ENCODE results near the gene CAPN15. TPM values are rescaled to one million over a fixed set of nuclear protein-coding genes. Genes with fewer than 3 reads are reported as not detected.
A peak's percentile ranks its signal among the peaks of the same experiment; 100 is the strongest.
"Not testable (repeated sequence)": the region's sequence is repeated elsewhere in the genome, so short reads cannot be mapped to it uniquely, and the experiment has no call there.

CAPN15 gene
- total RNA-seq, 2 donors from 2014 or later = 61.1 to 117 TPM

DNA sequence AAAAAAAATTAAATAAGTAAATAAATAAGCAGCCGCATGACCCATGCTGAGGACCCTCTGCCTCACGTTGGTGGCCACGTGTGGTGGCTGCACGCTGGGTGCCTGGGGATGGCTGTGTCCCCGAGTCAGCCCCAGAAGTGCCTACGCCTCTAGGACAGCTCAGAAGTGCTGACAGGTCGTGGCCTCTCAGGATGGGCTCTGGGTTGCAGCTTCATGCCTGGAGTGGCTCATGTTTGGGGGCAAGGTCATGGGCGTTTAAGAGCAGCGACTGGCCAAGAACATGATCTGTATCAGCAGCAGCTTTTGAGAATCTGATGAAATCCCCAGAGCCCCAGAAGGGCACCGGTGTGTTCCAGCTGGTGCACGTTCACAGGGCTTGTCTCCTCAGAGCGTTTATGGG is 26.8 kb upstream of the CAPN15 start:
- H3K36me3 Mint-ChIP-seq (ENCODE audit: low read depth) = no peaks in the 10 kb centered on the region
- ATAC-seq (replicated peaks) = no peak
- H3K4me3 Mint-ChIP-seq = no peak overlapping the region
- no peak overlapping the region for H3K27ac Mint-ChIP-seq
- H3K27me3 Mint-ChIP-seq = no peaks in the 10 kb centered on the region
- H3K9me3 Mint-ChIP-seq = no peaks in the 10 kb centered on the region
- no peaks in the 10 kb centered on the region for H3K4me1 Mint-ChIP-seq

GRCh38 chr16:502179-502943 is 25.2 kb upstream of the CAPN15 start:
- no peak for ATAC-seq (replicated peaks)
- Mint-ChIP-seq H3K27ac (no peak overlapping the region), H3K9me3 (no peaks in the 10 kb centered on the region), H3K27me3 (no peaks in the 10 kb centered on the region), H3K4me1 (no peaks in the 10 kb centered on the region), H3K4me3 (no peak overlapping the region), H3K36me3 (ENCODE audit: low read depth) (no peaks in the 10 kb centered on the region)

DNA sequence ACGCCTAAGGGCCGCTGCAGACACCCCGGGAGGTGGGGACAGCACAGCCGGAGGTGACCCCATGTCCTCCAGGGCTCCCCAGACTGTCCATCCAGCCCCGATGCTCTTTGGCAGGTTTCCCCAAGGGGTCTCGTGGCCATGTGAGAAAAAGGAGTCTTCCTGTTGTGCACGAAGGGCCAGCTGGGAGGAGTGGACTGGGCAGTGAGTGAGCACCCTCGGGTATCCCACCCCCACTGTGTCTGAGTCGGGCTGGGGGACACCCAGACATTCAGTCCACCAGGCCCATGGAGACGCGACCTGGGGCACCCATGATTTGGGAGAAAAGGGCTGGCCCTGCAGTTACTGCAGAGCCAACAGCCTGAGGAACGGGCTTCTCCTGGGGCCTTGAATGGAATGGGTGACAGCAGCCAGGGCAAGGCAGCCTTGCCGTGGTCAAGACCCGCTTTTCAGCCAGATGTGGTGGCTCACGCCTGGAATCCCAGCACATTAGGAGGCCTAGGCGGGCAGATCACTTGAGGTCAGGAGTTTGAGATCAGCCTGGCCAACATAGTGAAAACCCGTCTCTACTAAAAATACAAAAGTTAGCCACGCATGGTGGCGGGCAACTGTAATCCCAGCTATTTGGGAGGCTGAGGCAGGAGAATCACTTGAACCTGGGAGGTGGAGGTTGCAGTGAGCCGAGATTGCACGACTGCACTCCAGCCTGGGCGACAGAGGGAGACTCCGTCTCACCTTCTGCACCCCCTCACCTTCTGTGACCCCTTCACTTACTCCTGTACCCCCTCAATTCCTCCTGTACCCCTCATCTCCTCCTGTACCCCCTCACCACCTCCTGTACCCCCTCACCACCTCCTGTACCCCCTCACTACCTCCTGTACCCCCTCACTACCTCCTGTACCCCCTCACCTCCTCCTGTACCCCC is 24.1 kb upstream of the CAPN15 start:
- H3K27me3 Mint-ChIP-seq = no peaks in the 10 kb centered on the region
- H3K9me3 Mint-ChIP-seq = no peaks in the 10 kb centered on the region
- H3K4me1 Mint-ChIP-seq = no peaks in the 10 kb centered on the region
- no peak overlapping the region for H3K27ac Mint-ChIP-seq
- H3K36me3 Mint-ChIP-seq (ENCODE audit: low read depth) = no peaks in the 10 kb centered on the region
- ATAC-seq (replicated peaks) = no peak
- H3K4me3 Mint-ChIP-seq = no peak overlapping the region

DNA sequence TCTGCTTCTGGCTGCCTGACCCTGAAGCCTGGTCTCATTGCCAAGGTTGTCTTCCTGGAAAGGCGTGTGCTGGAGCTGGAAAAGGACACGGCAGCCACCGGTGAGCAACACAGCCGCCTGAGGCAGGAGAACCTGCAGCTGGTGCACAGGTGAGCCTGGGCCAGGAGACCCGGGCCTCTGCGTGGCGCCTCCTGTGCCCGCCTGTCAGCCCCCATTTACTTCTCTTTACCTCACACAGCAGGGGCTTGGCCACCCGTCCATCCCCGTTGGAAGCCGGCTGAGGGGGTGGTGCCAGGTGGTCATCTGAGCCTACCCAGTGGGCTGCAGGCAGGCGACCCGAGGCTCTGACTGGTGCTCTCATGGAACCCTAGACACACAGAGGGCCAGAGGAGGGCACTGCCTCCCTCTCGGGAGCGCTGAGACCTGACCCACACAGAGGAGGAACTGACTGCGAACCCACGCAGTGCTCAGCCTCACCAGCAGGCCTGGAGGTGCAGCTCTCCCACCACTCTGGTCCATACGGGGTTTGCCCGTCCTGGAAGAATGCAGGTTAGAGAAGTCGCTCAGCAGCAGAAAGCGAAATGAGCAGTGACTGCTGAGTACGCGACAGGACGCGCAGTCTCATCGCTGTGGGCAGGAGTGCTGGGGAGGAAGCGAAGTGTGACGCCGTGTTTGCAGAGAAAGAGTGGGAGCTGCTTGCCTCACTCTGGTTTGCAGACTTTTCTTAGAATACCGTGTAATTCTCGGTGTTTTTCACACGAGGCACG is 21.9 kb upstream of the CAPN15 start:
- ATAC-seq (replicated peaks) = no peak
- Mint-ChIP-seq H3K4me3 (no peak overlapping the region), H3K27ac (no peak overlapping the region), H3K27me3 (no peaks in the 10 kb centered on the region), H3K4me1 (no peaks in the 10 kb centered on the region), H3K36me3 (ENCODE audit: low read depth) (no peaks in the 10 kb centered on the region), H3K9me3 (no peaks in the 10 kb centered on the region)

- no peaks in the 10 kb centered on the region for H3K36me3 Mint-ChIP-seq (ENCODE audit: low read depth)
- H3K9me3 Mint-ChIP-seq = no peaks in the 10 kb centered on the region
- no peak for ATAC-seq (replicated peaks)
- no peak overlapping the region for H3K4me3 Mint-ChIP-seq
- no peak overlapping the region for H3K27ac Mint-ChIP-seq
- H3K27me3 Mint-ChIP-seq = no peaks in the 10 kb centered on the region
- H3K4me1 Mint-ChIP-seq = no peaks in the 10 kb centered on the region
Measured at GRCh38 chr16:506246-506546, 21.3 kb upstream of the CAPN15 start.

DNA sequence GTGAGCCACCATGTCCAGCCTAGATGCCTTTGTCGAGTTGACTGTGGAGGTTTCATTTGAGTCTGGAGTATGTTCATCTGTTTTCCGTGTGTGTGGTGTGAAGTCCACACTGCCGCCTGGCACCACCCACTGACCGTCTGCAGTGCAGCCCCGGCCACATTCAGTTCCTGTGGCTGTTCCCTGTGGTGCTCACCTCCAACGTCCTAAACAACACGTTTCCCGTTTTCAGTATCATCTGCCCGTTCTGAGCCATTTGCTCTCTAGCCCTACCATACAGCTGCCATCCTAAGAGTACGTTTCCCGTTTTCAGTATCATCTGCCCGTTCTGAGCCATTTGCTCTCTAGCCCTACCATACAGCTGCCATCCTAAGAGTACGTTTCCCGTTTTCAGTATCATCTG is 20.0 kb upstream of the CAPN15 start:
- H3K4me1 Mint-ChIP-seq; H3K9me3 Mint-ChIP-seq; H3K27me3 Mint-ChIP-seq; H3K27ac Mint-ChIP-seq; ATAC-seq (replicated peaks); H3K36me3 Mint-ChIP-seq (ENCODE audit: low read depth); H3K4me3 Mint-ChIP-seq: not testable (repeated sequence)

DNA sequence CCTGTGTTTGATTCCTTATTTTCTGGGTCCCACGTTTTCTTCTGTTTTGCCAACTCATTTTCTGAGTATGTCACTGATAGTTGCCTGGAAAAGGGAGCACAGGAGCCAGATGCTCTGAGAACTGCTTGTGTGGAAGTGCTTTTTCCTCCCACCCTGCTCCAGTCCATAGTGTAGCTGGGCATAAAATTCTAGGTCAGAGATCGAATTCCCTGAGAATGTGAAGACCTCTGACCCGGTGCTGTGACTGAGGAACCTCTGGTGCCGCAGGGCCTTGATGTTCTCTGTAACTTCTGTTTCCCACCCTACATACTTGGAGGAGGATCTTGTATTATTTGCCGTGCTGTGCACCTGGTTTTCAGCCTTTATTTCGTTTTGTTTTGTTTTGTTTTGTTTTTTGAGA is 19.5 kb upstream of the CAPN15 start:
- no peak for ATAC-seq (replicated peaks)
- no peaks in the 10 kb centered on the region for H3K4me1 Mint-ChIP-seq
- H3K27ac Mint-ChIP-seq = no peak overlapping the region

DNA sequence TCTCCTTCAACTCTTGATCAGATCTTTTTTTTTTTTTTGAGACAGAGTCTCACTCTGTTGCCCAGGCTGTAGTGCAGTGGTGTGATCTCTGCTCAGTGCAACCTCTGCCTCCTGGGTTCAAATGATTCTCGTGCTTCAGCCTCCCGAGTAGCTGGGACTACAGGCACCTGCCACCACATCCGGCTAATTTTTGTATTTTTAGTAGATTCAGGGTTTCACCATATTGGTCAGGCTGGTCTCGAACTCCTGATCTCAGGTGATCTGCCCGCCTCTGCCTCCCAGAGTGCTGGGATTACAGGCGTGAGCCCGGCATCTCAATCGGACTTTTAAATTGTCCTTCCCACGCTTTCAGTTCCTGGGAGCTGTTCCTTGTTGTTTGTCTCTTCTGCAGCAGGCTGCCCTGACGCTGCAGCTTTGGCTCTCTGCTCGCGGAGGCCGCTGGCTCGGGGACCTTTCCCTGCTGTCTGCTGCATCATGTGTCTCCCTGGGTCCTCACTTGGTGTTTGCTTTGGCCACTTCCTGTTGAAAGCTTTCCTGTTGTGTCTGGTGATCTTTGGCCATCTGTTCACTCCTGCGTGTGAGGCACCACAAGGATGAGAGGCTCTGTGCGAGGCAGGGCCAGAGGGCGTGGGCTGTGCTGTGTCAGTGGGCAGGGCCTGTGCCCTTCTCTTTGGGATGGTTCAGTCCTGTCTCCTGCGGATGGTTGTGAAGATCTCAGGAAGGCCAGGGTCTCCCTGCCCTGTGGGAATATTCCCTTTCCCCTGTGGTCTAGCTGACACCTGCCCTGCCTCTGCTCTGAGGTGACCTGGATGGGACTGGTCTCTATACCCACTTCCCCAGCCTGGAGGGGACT is 18.4 kb upstream of the CAPN15 start:
- H3K27ac Mint-ChIP-seq = no peak overlapping the region
- no peaks in the 10 kb centered on the region for H3K27me3 Mint-ChIP-seq
- H3K4me1 Mint-ChIP-seq = no peaks in the 10 kb centered on the region
- H3K36me3 Mint-ChIP-seq (ENCODE audit: low read depth) = no peaks in the 10 kb centered on the region
- no peak for ATAC-seq (replicated peaks)
- no peak overlapping the region for H3K4me3 Mint-ChIP-seq
- H3K9me3 Mint-ChIP-seq = no peaks in the 10 kb centered on the region

More for the DNA sequence above, 19.5 kb upstream of the CAPN15 start:
- Mint-ChIP-seq H3K4me3 (no peak overlapping the region), H3K27me3 (no peaks in the 10 kb centered on the region), H3K36me3 (ENCODE audit: low read depth) (no peaks in the 10 kb centered on the region), H3K9me3 (no peaks in the 10 kb centered on the region)

DNA sequence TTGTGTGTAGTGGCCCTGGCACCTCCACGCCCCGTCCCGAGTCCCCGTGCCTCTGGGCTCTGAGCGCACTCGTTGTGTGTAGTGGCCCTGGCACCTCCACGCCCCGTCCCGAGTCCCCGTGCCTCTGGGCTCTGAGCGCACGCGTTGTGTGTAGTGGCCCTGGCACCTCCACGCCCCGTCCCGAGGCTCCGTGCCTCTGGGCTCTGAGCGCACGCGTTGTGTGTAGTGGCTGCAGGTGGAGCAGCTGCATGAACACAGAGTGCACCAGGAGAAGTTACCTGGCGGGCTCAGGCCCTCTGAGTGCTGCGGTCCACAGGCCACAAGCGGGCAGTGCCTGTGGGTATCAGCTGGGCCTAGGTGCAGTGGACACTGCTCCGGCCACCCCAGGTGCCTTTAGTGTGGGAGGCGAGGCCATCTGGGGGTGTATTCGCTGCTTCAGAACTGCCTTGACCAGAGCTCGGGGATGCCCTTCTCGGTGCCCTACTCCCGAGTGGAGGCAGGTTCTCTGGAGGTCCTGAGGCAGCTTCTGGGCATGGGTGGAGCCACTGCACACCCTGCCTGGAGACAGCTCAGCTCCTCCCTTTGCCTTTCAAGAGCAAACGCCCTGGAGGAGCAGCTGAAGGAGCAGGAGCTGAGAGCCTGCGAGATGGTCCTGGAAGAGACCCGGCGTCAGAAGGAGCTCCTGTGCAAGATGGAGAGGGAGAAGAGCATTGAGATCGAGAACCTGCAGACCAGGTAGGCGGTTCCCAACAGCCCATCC is 17.3 kb upstream of the CAPN15 start:
- no peaks in the 10 kb centered on the region for H3K27me3 Mint-ChIP-seq
- H3K4me1 Mint-ChIP-seq = no peaks in the 10 kb centered on the region
- no peaks in the 10 kb centered on the region for H3K9me3 Mint-ChIP-seq
- H3K4me3 Mint-ChIP-seq = no peak overlapping the region
- H3K27ac Mint-ChIP-seq = no peak overlapping the region
- H3K36me3 Mint-ChIP-seq (ENCODE audit: low read depth) = no peaks in the 10 kb centered on the region
- ATAC-seq (replicated peaks) = no peak

DNA sequence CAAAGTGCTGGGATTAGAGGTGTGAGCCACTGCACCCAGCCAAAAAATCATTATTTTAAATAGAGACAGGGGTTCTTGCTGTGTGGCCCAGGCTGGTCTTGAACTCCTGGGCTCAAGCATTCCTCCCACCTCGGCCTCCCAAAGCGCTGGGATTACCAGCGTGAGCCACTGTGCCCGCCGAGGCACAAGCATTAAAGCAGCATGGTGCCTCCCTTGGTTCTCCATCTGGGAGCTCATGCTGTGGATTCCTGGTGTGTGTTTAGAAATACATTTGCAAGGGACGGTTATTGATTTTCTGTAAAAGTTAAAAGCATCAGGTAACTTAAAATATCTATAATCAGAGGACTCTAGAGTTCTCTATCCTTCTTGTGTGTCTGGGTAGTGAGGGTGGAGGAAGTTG is 14.7 kb upstream of the CAPN15 start:
- H3K36me3 Mint-ChIP-seq (ENCODE audit: low read depth) = no peaks in the 10 kb centered on the region
- H3K4me1 Mint-ChIP-seq = no peaks in the 10 kb centered on the region
- H3K27me3 Mint-ChIP-seq = no peaks in the 10 kb centered on the region
- H3K27ac Mint-ChIP-seq = peak overlapping the region; percentile 12
- no peak for ATAC-seq (replicated peaks)
- no peak overlapping the region for H3K4me3 Mint-ChIP-seq
- no peaks in the 10 kb centered on the region for H3K9me3 Mint-ChIP-seq

DNA sequence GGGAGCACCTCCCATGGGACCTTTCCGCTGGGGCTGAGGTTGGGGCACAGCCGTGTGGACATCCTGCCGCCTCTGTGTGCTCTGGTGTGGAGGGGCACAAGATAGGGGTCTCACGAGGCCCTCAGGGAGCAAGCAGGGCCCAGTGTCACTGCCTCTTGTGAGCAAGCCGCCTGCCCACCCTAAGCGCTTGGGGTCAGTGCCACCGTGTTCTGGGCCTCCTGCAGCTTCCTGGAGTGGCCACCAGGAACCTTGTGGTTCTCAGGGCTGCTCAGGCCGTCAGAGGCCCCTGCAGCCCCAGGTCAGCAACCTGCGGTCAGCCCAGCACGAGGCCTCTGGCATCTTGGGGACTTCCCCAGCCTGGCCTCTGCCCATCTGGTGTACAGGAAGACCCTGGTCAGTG is 13.6 kb upstream of the CAPN15 start:
- no peak overlapping the region for H3K27ac Mint-ChIP-seq
- no peaks in the 10 kb centered on the region for H3K4me1 Mint-ChIP-seq
- no peak for ATAC-seq (replicated peaks)
- no peaks in the 10 kb centered on the region for H3K27me3 Mint-ChIP-seq
- H3K36me3 Mint-ChIP-seq (ENCODE audit: low read depth) = no peaks in the 10 kb centered on the region
- no peaks in the 10 kb centered on the region for H3K9me3 Mint-ChIP-seq
- no peak overlapping the region for H3K4me3 Mint-ChIP-seq

GRCh38 chr16:515175-515938 is 12.2 kb upstream of the CAPN15 start:
- ATAC-seq (replicated peaks) = no peak
- Mint-ChIP-seq H3K4me1 (no peaks in the 10 kb centered on the region), H3K9me3 (no peaks in the 10 kb centered on the region)

GRCh38 chr16:515939-516226 is 11.6 kb upstream of the CAPN15 start:
- no peaks in the 10 kb centered on the region for H3K27me3 Mint-ChIP-seq
- H3K9me3 Mint-ChIP-seq = no peaks in the 10 kb centered on the region
- no peak for ATAC-seq (replicated peaks)
- no peak overlapping the region for H3K4me3 Mint-ChIP-seq
- no peaks in the 10 kb centered on the region for H3K36me3 Mint-ChIP-seq (ENCODE audit: low read depth)
- H3K4me1 Mint-ChIP-seq = no peaks in the 10 kb centered on the region
- H3K27ac Mint-ChIP-seq = no peak overlapping the region

More at GRCh38 chr16:515175-515938, 12.2 kb upstream of the CAPN15 start:
- Mint-ChIP-seq H3K27me3 (no peaks in the 10 kb centered on the region), H3K4me3 (no peak overlapping the region), H3K27ac (no peak overlapping the region), H3K36me3 (ENCODE audit: low read depth) (no peaks in the 10 kb centered on the region)
